Vagina (tissue), 2 donors: ENCODE measurements around the gene MND1.

Experiments used
- POLR2A ChIP-seq, 2 donors: fragments of 450-650 bp; IDR thresholded peaks; one replicate each; pipeline ENCODE4 v1.6.1; 2017; ENCODE audit warnings: antibody characterized with exemption in 2 of 2, mild to moderate bottlenecking in 2 of 2, moderate library complexity in 2 of 2
- TF ChIP-seq, protein P1 (sequence below), 3 experiments: fragments of 450-650 bp in 2 of 3; fragments of 200-600 bp in 1 of 3; sonication (generic) in 1 of 3; IDR thresholded peaks; one replicate each; pipeline ENCODE4 v1.5.1; 2017 to 2019; ENCODE audit warnings: antibody characterized with exemption in 3 of 3, mild to moderate bottlenecking in 2 of 3, moderate library complexity in 2 of 3

DNA sequence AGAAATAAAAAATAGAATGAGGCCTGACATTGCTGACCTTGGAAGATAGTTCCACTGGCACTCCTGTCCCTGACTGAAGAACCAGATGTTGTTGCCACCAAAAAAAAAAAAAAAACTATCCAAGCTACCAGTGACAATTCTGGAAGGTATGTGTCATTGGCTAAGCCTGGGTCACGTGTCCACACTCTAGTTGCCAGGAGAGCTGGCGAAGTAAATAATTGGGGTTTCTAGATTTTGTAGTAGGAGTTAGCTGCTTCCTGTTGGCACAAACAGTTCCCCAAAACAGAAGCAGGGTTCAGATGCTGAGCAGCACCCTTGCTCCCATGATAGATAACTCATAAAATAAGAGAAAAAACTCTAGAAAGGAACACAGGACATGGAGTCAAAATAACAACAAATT is 20.5 kb downstream of the MND1 start:
- TF ChIP-seq POLR2A (IDR thresholded peaks at IDR 0.05): no peak
- TF ChIP-seq, protein P1, sequence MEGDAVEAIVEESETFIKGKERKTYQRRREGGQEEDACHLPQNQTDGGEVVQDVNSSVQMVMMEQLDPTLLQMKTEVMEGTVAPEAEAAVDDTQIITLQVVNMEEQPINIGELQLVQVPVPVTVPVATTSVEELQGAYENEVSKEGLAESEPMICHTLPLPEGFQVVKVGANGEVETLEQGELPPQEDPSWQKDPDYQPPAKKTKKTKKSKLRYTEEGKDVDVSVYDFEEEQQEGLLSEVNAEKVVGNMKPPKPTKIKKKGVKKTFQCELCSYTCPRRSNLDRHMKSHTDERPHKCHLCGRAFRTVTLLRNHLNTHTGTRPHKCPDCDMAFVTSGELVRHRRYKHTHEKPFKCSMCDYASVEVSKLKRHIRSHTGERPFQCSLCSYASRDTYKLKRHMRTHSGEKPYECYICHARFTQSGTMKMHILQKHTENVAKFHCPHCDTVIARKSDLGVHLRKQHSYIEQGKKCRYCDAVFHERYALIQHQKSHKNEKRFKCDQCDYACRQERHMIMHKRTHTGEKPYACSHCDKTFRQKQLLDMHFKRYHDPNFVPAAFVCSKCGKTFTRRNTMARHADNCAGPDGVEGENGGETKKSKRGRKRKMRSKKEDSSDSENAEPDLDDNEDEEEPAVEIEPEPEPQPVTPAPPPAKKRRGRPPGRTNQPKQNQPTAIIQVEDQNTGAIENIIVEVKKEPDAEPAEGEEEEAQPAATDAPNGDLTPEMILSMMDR (IDR thresholded peaks at IDR 0.05): no peak
